ENCODE data around the gene NDEL1.

The NDEL1 gene

GRCh38 chr17:8398980-8399379, 36.7 kb upstream of the NDEL1 start:
- no peak for TF ChIP-seq ZNF280D (tag by site-specific recombination; IDR thresholded peaks at IDR 0.05)
- TF ChIP-seq REST (tag by site-specific recombination; IDR thresholded peaks at IDR 0.05), result peak; percentile 71
- Histone ChIP-seq H3K4me1 (ENCODE audit: control insufficient read depth, insufficient read depth, low read length) (no peaks in the 10 kb centered on the region), H3K9me3 (ENCODE audit: control insufficient read depth, insufficient read depth, low read depth, low read length) (no peaks in the 10 kb centered on the region), H3K27ac (ENCODE audit: extremely low read depth, low read depth, low read length) (no peak overlapping the region), H3K4me3 (ENCODE audit: low read depth, low read length) (no peak overlapping the region), H3K36me3 (ENCODE audit: control insufficient read depth in 2 of 2, insufficient read depth in 1 of 2, low read length in 2 of 2) (no peaks in the 10 kb centered on the region)
- POLR2A ChIA-PET, result no interaction called here
- CTCF ChIA-PET, result interaction anchor here (0.6 to 0.9 kb wide), 2 partner anchors 11 to 13 kb away, joined by 3 to 4 read pairs; no protein-coding TSS in a partner anchor

- POLR2A ChIA-PET, result no interaction called here
- H3K4me1 ChIP-seq (ENCODE audit: control insufficient read depth, insufficient read depth, low read length), result no peaks in the 10 kb centered on the region
- no peak overlapping the region for H3K4me3 ChIP-seq (ENCODE audit: low read depth, low read length)
- TF ChIP-seq ZNF121 (tag by site-specific recombination; IDR thresholded peaks at IDR 0.05) (no peak), ZNF366 (tag by site-specific recombination; conservative IDR thresholded peaks at IDR 0.05) (peak; percentile 91), ZBTB17 (tag by site-specific recombination; IDR thresholded peaks at IDR 0.05) (peak; percentile 74)
- no peak overlapping the region for H3K27ac ChIP-seq (ENCODE audit: extremely low read depth, low read depth, low read length)
- CTCF ChIA-PET, result interaction anchor here (0.6 to 1.4 kb wide), 2 partner anchors 10 to 15 kb away, joined by 6 to 8 read pairs; no protein-coding TSS in a partner anchor
- H3K36me3 ChIP-seq (ENCODE audit: control insufficient read depth in 2 of 2, insufficient read depth in 1 of 2, low read length in 2 of 2), result no peaks in the 10 kb centered on the region
- H3K9me3 ChIP-seq (ENCODE audit: control insufficient read depth, insufficient read depth, low read depth, low read length), result no peaks in the 10 kb centered on the region
Observed at GRCh38 chr17:8401107-8401506, 34.6 kb upstream of the NDEL1 start.

GRCh38 chr17:8402921-8403536, 32.7 kb upstream of the NDEL1 start:
- H3K4me1 ChIP-seq (ENCODE audit: control insufficient read depth, insufficient read depth, low read length), result no peaks in the 10 kb centered on the region
- H3K9me3 ChIP-seq (ENCODE audit: control insufficient read depth, insufficient read depth, low read depth, low read length), result no peaks in the 10 kb centered on the region
- H3K27ac ChIP-seq (ENCODE audit: extremely low read depth, low read depth, low read length), result no peak overlapping the region
- POLR2A ChIA-PET, result no interaction called here
- CTCF ChIA-PET, result no interaction called here
- H3K36me3 ChIP-seq (ENCODE audit: control insufficient read depth in 2 of 2, insufficient read depth in 1 of 2, low read length in 2 of 2), result no peaks in the 10 kb centered on the region
- H3K4me3 ChIP-seq (ENCODE audit: low read depth, low read length), result no peak overlapping the region
- TF ChIP-seq ZNF24 (tag by site-specific recombination; IDR thresholded peaks at IDR 0.05) (no peak), HOXA7 (CRISPR knock-in tag; IDR thresholded peaks at IDR 0.05; ENCODE audit: borderline replicate concordance) (no peak), ZBTB17 (tag by site-specific recombination; IDR thresholded peaks at IDR 0.05) (no peak), FEZF1 (tag by site-specific recombination; IDR thresholded peaks at IDR 0.05) (no peak), ZNF214 (tag by site-specific recombination; IDR thresholded peaks at IDR 0.05; ENCODE audit: borderline replicate concordance) (no peak), ZNF416 (tag by site-specific recombination; IDR thresholded peaks at IDR 0.05) (no peak), ZNF362 (tag by site-specific recombination; IDR thresholded peaks at IDR 0.05) (no peak), ZNF174 (tag by site-specific recombination; IDR thresholded peaks at IDR 0.05) (no peak)

All from HEK293 (cell line).